GM19463 (cell line): ENCODE measurements around the gene APLP2.
"Not testable (repeated sequence)": the region's sequence is repeated elsewhere in the genome, so short reads cannot be mapped to it uniquely, and the experiment has no call there.

ENCODE experiments used
- ATAC-seq: cut with Tn5 transposase; IDR thresholded peaks from one replicate; pipeline ENCODE4 v1.9.1; 2021; ENCODE audit warnings: mild to moderate bottlenecking, moderate library complexity; ENCODE audit not compliant: unreplicated experiment

Gene APLP2

DNA sequence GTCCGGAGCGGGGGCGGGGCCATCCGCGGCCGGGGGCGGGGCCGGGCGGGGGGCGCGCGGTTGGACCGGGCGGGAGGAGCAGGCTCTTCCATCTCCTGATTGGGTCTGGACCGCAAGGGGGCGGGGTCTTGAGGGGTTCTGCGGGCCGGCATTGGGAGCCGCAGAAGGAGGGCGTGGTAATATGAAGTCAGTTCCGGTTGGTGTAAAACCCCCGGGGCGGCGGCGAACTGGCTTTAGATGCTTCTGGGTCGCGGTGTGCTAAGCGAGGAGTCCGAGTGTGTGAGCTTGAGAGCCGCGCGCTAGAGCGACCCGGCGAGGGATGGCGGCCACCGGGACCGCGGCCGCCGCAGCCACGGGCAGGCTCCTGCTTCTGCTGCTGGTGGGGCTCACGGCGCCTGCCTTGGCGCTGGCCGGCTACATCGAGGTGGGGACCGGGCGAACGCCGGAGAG, at the start of gene APLP2:
APLP2 (plus strand) TSS at position 236 of the 450 bp plus-strand sequence; CDS start at position 320, 84 bp downstream.
- ATAC-seq = peak; percentile 97

DNA sequence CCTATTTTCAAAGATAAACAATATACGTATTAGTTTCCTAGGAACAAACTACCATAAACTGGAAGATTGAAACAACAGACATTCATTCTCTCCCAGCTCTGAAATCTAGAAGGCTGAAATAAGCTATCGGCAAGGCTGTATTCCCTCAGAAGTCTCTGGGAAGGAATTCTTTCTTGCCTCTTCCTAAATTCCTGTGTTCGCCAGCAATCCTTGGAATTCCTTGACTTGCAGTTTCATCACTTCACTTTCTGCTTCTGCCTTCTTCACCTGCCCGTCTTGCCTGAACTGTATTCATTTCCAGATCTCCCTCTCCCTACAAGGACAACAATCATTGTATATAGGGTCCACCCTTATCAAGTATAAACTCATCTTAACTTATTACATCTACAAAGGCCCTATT, 49.4 kb upstream of the APLP2 start:
- no peak for ATAC-seq

- not testable (repeated sequence) for ATAC-seq
These were observed 48.1 kb upstream of the APLP2 start for GRCh38 chr11:130021606-130022005.

- ATAC-seq = no peak
These were observed 46.9 kb upstream of the APLP2 start for GRCh38 chr11:130022799-130023198.

DNA sequence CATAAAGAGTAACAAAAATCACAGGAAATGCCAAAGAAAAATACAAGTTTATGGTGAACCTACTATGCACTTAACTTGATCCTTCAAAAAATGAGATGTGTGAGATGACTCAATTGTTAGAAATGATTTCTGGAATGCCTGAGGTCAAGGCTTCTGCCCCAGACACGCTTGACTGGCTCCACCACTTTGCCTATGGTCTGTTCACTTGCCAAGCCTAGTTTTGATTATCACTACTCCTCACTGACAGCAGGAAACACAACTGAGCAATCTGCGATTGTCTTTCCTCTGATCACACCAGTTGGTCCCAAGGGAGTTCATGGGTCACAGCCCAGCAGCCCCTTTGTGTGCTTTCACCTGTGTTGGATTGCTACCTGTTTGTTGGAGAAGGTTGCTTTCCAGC, 46.5 kb upstream of the APLP2 start:
- ATAC-seq = peak; percentile 96

- ATAC-seq = no peak
These were observed 45.3 kb upstream of the APLP2 start for GRCh38 chr11:130024361-130024760.

DNA sequence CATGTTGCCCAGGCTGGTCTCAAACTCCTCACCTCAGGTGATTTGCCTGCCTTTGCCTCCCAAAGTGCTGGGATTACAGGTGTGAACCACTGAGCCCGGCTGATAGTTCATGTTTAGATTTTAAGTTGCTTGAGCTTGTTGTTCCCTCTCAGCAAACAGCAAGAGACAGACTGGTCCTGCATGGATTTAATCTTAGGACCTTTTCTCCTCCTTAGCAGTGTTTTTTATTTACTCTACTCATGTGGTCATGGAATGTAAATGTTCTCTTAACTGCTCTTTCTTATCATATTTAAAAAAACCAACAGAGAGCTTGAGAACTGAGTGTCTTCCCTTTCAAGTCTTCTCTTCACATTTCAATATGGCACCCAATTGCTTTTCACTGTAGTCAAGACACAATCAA, 44.3 kb upstream of the APLP2 start:
- no peak for ATAC-seq

DNA sequence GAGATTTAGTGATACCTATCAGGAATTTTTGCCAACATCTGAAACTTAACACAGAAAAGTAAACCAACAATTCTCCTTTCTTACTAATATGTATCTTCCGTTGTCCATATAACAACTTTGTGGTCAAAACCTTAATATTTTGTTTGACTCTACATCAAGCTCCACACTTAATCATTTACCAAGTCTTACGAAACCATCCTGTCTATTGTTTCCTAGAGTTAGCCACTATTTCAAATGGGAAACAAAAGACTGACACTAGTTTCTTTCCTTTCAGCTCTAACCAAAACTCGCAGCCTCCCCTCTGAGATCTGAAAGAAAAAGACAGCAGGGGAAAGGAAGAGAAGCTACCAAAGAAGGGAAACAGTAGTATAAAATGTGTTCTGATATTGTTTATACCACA, 40.6 kb upstream of the APLP2 start:
- ATAC-seq = no peak

DNA sequence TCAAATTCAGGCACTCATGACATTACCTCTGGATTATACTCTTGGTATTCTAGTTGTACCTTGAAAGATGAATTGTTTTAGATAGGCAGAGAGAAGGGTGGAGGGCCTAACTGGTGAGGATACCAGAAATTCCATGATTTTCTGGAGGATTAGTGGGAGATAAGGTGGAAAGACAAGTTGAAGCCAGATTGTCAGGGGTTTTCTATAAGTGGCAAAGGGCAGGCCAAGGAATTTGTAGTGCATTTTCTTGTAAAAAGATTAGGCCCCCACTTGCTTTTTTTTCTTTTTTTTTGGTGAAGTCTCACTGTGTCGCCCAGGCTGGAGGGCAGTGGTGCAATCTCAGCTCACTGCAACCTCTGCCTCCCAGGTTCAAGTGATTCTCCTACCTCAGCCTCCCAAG, 38.6 kb upstream of the APLP2 start:
- no peak for ATAC-seq

DNA sequence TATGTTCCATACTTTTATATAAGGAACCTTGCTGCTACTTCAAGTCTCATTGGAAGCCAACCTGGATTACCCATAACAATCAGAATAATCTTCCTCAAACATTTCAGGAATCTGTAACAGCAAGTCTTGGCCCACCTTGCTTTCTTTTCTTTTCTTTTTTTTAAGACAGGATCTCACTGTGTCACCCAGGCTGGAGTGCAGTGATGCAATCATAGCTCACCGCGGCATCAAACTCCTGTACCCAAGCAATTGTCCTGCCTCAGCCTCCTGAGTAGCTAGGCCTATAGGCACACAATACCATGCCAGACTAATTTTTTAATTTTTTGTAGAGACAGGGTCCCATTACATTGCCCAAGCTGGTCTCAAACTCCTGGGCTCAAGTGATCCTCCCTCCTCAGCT, 37.7 kb upstream of the APLP2 start:
- ATAC-seq = no peak

DNA sequence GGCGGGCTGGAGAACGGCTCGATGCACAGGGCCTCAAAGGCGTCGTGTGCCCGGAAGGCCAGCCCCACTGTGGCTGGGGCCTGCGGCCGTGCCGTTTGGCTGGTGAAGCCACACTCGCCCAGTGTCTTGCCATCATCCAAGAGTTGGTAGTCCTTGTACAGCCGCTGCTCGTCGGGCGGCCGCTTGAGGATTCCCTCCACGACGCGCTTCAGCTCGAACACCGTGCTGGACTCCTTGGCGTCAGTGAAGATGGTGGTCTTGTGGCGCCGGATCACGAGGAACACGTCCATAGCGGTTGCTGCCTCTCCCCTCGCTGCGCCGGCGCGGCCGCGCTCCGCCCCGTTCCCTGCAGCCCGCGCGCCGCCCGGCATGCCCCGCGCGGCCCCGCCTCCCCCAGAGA, 36.8 kb upstream of the APLP2 start:
- ATAC-seq = no peak

DNA sequence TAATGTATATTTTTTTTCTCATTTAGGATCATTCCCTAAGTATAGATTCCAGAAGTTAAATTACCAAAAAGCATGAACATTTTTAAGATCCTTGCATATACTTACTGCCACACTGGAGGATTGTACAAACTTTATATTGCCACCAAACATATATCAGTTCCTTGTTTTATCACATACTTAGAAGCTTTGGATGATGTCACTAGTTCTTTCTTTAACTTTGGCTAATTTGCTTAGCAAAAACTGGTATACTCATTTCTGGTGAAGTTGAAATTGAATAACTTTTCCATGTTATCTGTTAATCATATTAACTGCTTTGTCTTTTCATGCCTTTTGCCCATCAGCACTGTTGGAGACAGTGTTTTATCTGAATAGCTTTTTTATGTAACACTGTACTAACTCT, 35.5 kb upstream of the APLP2 start:
- ATAC-seq = no peak

DNA sequence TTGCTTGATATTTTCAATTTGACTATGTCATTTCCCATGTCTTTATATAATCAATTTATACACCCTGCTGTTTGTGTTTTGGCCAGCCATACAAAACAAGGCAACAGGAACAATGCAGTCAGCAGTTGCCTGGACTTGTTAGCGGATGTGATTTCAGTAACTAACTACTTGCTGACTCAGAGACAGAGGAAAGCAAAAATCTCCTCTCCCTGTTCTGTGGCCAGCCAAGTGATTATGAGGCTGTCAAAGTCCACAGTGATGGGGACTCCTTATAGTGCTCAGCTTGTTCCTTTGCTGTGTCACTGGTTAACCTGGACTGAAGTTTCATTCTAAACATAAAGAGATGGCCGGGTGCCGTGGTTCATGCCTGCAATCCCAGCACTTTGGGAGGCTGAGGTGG, 32.6 kb upstream of the APLP2 start:
- ATAC-seq = no peak

GRCh38 chr11:130037881-130038585, 31.7 kb upstream of the APLP2 start:
- ATAC-seq = peak; percentile 60

DNA sequence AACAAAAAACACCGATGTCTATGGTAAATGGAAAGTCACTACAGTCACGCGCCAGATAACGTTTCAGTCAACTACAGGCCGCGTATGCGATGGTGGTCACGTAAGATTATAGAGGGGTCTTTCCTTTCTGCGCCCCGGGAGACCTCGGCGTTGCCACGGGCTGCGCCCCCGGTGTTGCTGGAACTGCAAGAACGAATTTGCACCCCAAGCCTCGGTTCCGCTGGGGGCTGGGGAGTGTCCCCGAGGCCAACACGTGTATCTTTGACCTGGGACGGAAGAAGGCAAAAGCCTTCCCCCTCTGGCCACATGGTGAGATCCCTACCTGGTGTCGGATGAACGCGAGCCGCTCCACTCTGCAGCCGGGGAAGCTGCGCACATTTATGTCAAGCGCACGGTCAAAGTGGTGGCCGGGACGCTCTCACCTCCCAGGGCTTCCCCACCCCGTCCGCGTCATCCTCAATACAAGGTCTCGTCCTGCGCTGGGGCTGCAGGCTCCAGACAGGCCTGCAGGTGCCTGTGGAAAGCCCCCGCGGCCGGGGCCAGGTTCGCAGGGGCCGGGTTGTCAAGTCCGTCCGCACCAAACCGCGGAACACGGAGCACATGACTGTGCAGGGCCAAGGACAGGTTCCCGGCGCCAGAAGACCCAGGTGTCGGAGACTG, 29.3 kb upstream of the APLP2 start:
- ATAC-seq = no peak

DNA sequence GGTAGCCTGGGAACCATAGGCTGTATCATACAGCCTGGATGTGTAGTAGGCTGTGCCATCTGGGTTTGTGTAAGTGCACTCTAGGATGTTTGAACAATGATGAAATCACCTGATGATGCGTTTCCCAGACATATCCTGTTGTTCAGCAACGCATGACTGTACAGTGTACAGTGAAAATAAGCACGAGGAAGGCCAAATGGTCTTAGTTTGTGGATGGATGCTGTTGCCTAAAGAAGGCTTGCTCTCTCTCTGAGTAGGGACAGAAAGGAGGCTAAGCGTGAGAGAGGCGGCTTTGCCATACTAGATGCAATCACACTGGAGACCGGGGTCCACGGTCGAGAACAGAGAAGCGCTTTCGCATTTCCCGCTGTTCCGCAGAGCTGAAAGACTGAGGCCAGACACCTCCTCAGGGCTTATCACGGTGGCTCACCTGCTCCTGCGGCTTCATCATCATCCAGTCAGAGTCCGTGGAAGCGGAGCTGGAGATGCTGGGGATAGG, 27.6 kb upstream of the APLP2 start:
- no peak for ATAC-seq

GRCh38 chr11:130043575-130043974, 26.1 kb upstream of the APLP2 start:
- ATAC-seq = no peak

DNA sequence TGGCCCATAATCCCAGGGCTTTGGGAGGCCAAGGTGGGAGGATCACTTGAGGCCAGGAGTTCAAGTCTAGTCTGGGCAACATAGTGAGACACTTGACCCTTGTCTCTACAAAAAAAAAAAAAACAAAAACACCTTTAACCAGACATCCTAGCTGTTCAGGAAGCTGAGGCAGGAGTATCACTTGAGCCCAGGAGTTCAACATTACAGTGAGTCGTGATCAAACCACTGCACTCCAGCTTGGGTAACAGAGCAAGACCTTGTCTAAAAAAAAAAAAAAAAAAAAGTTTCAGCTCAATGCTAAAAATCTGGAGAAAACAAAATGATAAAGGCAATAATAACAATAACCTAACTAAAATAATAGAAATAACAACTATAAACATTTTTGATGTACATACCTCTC, 22.6 kb upstream of the APLP2 start:
- ATAC-seq = no peak

DNA sequence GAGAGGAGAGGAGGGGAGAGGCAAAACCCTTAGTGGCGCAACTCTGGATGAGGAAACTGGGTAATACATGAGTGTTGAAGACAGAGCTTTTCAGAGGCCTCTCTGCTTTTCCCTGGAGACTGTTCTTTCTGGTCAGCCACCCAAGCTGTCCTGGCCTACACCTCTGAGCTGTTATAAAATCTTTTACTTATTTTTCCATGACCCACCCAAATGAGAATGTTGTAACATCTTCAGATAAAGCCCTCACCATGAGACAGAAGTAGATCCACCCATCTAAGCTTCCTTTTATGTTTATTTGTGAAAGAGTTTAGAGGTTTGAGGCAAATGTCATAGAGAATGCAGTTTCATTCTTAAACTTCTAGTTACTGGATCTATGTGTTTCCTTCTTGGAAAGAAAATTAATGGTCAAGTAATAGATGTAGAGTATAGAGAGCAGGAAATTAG, 20.3 kb upstream of the APLP2 start:
- no peak for ATAC-seq

DNA sequence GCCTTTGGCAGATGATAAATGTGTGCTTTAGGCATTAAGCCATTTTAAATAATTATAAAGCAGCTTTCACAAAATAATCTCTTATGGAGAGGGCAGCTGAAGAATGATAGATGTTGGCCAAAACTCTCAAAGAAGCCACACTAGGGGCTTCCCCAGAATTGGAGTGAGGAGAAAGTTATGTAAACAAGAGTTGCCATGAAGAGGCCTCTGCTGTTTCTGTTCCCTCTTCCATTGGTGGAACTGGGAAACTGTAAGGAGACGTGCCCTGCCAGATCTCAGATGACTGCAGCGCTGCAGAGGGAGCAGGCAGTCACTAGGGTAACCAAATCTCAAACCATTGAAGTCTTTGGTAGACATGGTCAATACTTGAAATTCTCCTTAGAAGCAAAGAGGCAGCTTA, 19.4 kb upstream of the APLP2 start:
- no peak for ATAC-seq

GRCh38 chr11:130051082-130051481, 18.6 kb upstream of the APLP2 start:
- ATAC-seq = no peak

GRCh38 chr11:130052567-130052966, 17.1 kb upstream of the APLP2 start:
- ATAC-seq = no peak
